H1 (cell line): Measurements from ENCODE around the gene MYH9. TPM values are rescaled to one million over a fixed set of nuclear protein-coding genes. Genes with fewer than 3 reads are reported as not detected.

ENCODE experiments used
- CTCF ChIA-PET: fragments of 300-600 bp; sonication (Branson Sonifier 250); formaldehyde crosslinking; loops from one replicate; lab custom pipeline; 2021; ENCODE audit not compliant: partially characterized antibody; lab: Charles Lee
- POLR2A ChIA-PET: fragments of 300-600 bp; sonication (Branson Sonifier 250); formaldehyde crosslinking; loops from one replicate; lab custom pipeline; 2021; ENCODE audit warnings: inconsistent platforms; ENCODE audit not compliant: partially characterized antibody; lab: Charles Lee
- DNase-seq, 2 experiments: peaks; one replicate each; pipeline versions ENCODE4 v3.0.0 to v3.0.0-alpha.2; 2010 to 2022; ENCODE audit warnings: low spot score in 2 of 2, low read depth in 1 of 2, mixed read lengths in 1 of 2
- FAIRE-seq: peaks from 2 replicates; lab custom pipeline; 2011; peaks lifted over from hg19 to GRCh38; lab: Jason Lieb, UNC
- H2AFZ ChIP-seq: 2 replicates; pipeline ENCODE4 v1.8.1; 2012; ENCODE audit warnings: low read length, inconsistent platforms
- H2AK5ac ChIP-seq: 2 replicates; pipeline ENCODE4 v1.6.1; 2013; ENCODE audit warnings: low read depth, low read length
- H2BK120ac ChIP-seq: replicated peaks from 2 replicates; pipeline ENCODE3; 2013; ENCODE audit warnings: low read depth, low read length, inconsistent platforms
- H2BK12ac ChIP-seq: 2 replicates; pipeline ENCODE4 v1.6.1; 2013; ENCODE audit warnings: low read depth, low read length
- H2BK15ac ChIP-seq: 2 replicates; pipeline ENCODE4 v1.6.1; 2013; ENCODE audit warnings: low read length
- H2BK20ac ChIP-seq: 2 replicates; pipeline ENCODE4 v1.6.1; 2013; ENCODE audit warnings: low read length
- H2BK5ac ChIP-seq: 2 replicates; pipeline ENCODE4 v1.6.1; 2013; ENCODE audit warnings: low read depth, low read length
- H3K14ac ChIP-seq: 2 replicates; pipeline ENCODE4 v1.6.1; 2013; ENCODE audit warnings: inconsistent platforms; ENCODE audit not compliant: insufficient read length
- H3K18ac ChIP-seq: 2 replicates; pipeline ENCODE4 v1.6.1; 2013; ENCODE audit warnings: low read length; ENCODE audit errors: extremely low read depth
- H3K23ac ChIP-seq: 2 replicates; pipeline ENCODE4 v1.6.1; 2013; ENCODE audit warnings: inconsistent platforms; ENCODE audit not compliant: insufficient read length
- H3K23me2 ChIP-seq: 2 replicates; pipeline ENCODE4 v1.6.1; 2013; ENCODE audit warnings: low read depth, low read length
- H3K27ac ChIP-seq: 2 replicates; pipeline ENCODE4 v1.6.1; 2011; ENCODE audit warnings: low read depth, low read length, inconsistent platforms
- H3K27me3 ChIP-seq, 4 experiments: replicated peaks in 1 of 4; 1 replicate in 1 of 4; 2 replicates in 3 of 4; pipeline versions ENCODE4 v1.6.1 to v1.8.1; 2011 to 2013; ENCODE audit warnings: low read length in 3 of 4, mild to moderate bottlenecking in 3 of 4, inconsistent platforms in 2 of 4, mixed read lengths in 2 of 4, moderate library complexity in 1 of 4; ENCODE audit not compliant: control insufficient read depth in 3 of 4, insufficient read depth in 3 of 4; ENCODE audit errors: extremely low read depth in 1 of 4
- H3K36me3 ChIP-seq, 4 experiments: 2 replicates each; pipeline versions ENCODE4 v1.6.1 to v1.8.1; 2011 to 2013; ENCODE audit warnings: mild to moderate bottlenecking in 4 of 4, low read length in 3 of 4, moderate library complexity in 2 of 4, control low read depth in 1 of 4, inconsistent platforms in 1 of 4; ENCODE audit not compliant: insufficient read depth in 4 of 4, control insufficient read depth in 2 of 4
- H3K4ac ChIP-seq: replicated peaks from 2 replicates; pipeline ENCODE3; 2013; ENCODE audit warnings: low read length, low read depth, mixed read lengths, inconsistent platforms; ENCODE audit not compliant: insufficient read length
- H3K4me1 ChIP-seq, 4 experiments: replicated peaks in 1 of 4; 1 replicate in 1 of 4; 2 replicates in 3 of 4; pipeline versions ENCODE4 v1.6.1 to v1.8.1; 2011 to 2013; ENCODE audit warnings: low read length in 3 of 4, inconsistent platforms in 2 of 4, mixed read lengths in 1 of 4; ENCODE audit not compliant: insufficient read depth in 4 of 4, control insufficient read depth in 3 of 4
- H3K4me2 ChIP-seq, 2 experiments: 2 replicates each; pipeline versions ENCODE4 v1.6.1 to v1.8.1; 2011 to 2013; ENCODE audit warnings: low read depth in 2 of 2, low read length in 2 of 2, control low read depth in 1 of 2, inconsistent platforms in 1 of 2, mild to moderate bottlenecking in 1 of 2; ENCODE audit not compliant: insufficient read depth in 1 of 2
- H3K4me3 ChIP-seq, 4 experiments: fragments of 200-600, 300-600 bp in 1 of 4; sonication (generic), shearing (Covaris generic), sonication (Bioruptor Twin) in 1 of 4; 2 replicates each; pipeline versions ENCODE4 v1.5.1 to v1.8.1; 2011 to 2016; ENCODE audit warnings: low read length in 4 of 4, low read depth in 3 of 4, control low read depth in 2 of 4, inconsistent platforms in 2 of 4, mild to moderate bottlenecking in 2 of 4, mixed read lengths in 1 of 4, moderate library complexity in 1 of 4; ENCODE audit not compliant: insufficient read depth in 2 of 4; ENCODE audit errors: extremely low read depth in 1 of 4
- H3K56ac ChIP-seq: replicated peaks from 2 replicates; pipeline ENCODE3; 2013; ENCODE audit warnings: low read depth, mild to moderate bottlenecking, mixed read lengths, low read length, inconsistent platforms; ENCODE audit not compliant: insufficient read length
- H3K79me1 ChIP-seq: 2 replicates; pipeline ENCODE4 v1.6.1; 2013; ENCODE audit warnings: low read depth, low read length, control low read depth
- H3K79me2 ChIP-seq, 2 experiments: 2 replicates each; pipeline versions ENCODE4 v1.6.1 to v1.8.1; 2012 to 2013; ENCODE audit warnings: low read length in 2 of 2, mild to moderate bottlenecking in 2 of 2, inconsistent platforms in 1 of 2; ENCODE audit not compliant: insufficient read depth in 2 of 2, control insufficient read depth in 1 of 2
- H3K9ac ChIP-seq, 4 experiments: replicated peaks in 1 of 4; 1 replicate in 1 of 4; 2 replicates in 3 of 4; pipeline versions ENCODE4 v1.6.1 to v1.8.1; 2011 to 2013; ENCODE audit warnings: low read depth in 3 of 4, low read length in 3 of 4, control low read depth in 2 of 4, mild to moderate bottlenecking in 2 of 4, moderate library complexity in 2 of 4, inconsistent platforms in 1 of 4; ENCODE audit errors: extremely low read depth in 1 of 4
- H3K9me3 ChIP-seq, 2 experiments: 2 replicates each; pipeline versions ENCODE4 v1.6.1 to v1.8.1; 2012 to 2013; ENCODE audit warnings: mild to moderate bottlenecking in 2 of 2, moderate library complexity in 2 of 2, control low read depth in 1 of 2, inconsistent platforms in 1 of 2, low read depth in 1 of 2, low read length in 1 of 2, mixed read lengths in 1 of 2; ENCODE audit not compliant: insufficient read depth in 2 of 2
- H4K20me1 ChIP-seq, 2 experiments: replicated peaks in 1 of 2; 2 replicates each; pipeline versions ENCODE3 to v1.8.1; 2011 to 2013; ENCODE audit warnings: inconsistent platforms in 2 of 2, low read length in 2 of 2, mild to moderate bottlenecking in 1 of 2; ENCODE audit not compliant: insufficient read depth in 2 of 2, control insufficient read depth in 1 of 2
- H4K5ac ChIP-seq: 2 replicates; pipeline ENCODE4 v1.6.1; 2013; ENCODE audit warnings: low read length, low read depth, mixed read lengths, inconsistent platforms; ENCODE audit not compliant: insufficient read length
- H4K8ac ChIP-seq: 2 replicates; pipeline ENCODE4 v1.8.0; 2013; ENCODE audit warnings: mild to moderate bottlenecking, moderate library complexity, low read length, inconsistent platforms; ENCODE audit not compliant: insufficient read depth; ENCODE audit errors: extremely low read depth
- H4K91ac ChIP-seq: replicated peaks from 2 replicates; pipeline ENCODE3; 2013; ENCODE audit warnings: low read length, mixed read lengths, inconsistent platforms; ENCODE audit not compliant: insufficient read length
- EP300 ChIP-seq, 2 experiments: IDR thresholded peaks; 1 replicate in 1 of 2; 2 replicates in 1 of 2; pipeline ENCODE4 v1.6.1; 2011 to 2012; ENCODE audit warnings: low read depth in 2 of 2, low read length in 2 of 2, mild to moderate bottlenecking in 2 of 2, borderline replicate concordance in 1 of 2, inconsistent platforms in 1 of 2, moderate library complexity in 1 of 2
- WGBS, 2 experiments: shearing (Covaris generic) in 1 of 2; methylation state at CpG; one replicate each; pipeline versions ENCODE4 v1.1.6 to v1.1.7; 2013 to 2015; ENCODE audit warnings: low lambda C conversion rate in 2 of 2, mixed read lengths in 2 of 2, inconsistent platforms in 1 of 2, low coverage in 1 of 2, missing lambda C conversion rate in 1 of 2; ENCODE audit not compliant: insufficient replicate concordance in 2 of 2, insufficient coverage in 1 of 2, insufficient read length in 1 of 2; ENCODE audit errors: extremely low coverage in 1 of 2, missing lambda C conversion rate in 1 of 2; 5-methylcytosine and 5-hydroxymethylcytosine counted together
- polyA plus RNA-seq, 7 experiments: library from polyadenylated mRNA; depleted of rRNA in 3 of 7; stranded (reverse) in 5 of 7; unstranded in 2 of 7; fragments of >200 nt in 5 of 7; fragments of 200-250 nt in 2 of 7; gene quantifications; 1 replicate in 5 of 7; 2 replicates in 1 of 7; 4 replicates in 1 of 7; pipeline versions ENCODE4 v1.2.1 to v1.2.3, GENCODE V29; 2011 to 2013; ENCODE audit warnings: missing spikeins in 2 of 7, mixed read lengths in 2 of 7
- total RNA-seq: library from RNA; stranded (reverse); fragmentation: NEBNext Ultra II Directional; extraction: Animal tissue kit (Norgen Biotek cat#: 25700); gene quantifications from 2 replicates; pipeline ENCODE4 v1.2.1, GENCODE V29; 2021

MYH9 gene
- total and polyA plus RNA-seq, 2 of the 8 experiments (the other 6 are each of a cell fraction or from before 2014, with no cell fraction given), result 24.9 to 322 TPM

- no peak overlapping the region for H3K4me2 ChIP-seq
- TF ChIP-seq EP300 (IDR thresholded peaks at IDR 0.05; ENCODE audit: borderline replicate concordance in 1 of 2, low read depth in 2 of 2, low read length in 2 of 2), result no peak
Observed at GRCh38 chr22:36430863-36431262, 43.1 kb upstream of the MYH9 start.

More at GRCh38 chr22:36430863-36431262, 43.1 kb upstream of the MYH9 start:
- Histone ChIP-seq H3K9ac (no peak overlapping the region), H3K56ac (no peak overlapping the region), H2BK12ac (peak overlapping the region; percentile 68; the same call in 1 of the 2 replicates), H3K4ac (no peak overlapping the region), H3K23ac (no peak overlapping the region), H3K79me2 (no peaks in the 10 kb centered on the region), H2BK20ac (no peak overlapping the region), H3K27me3 (no peaks in the 10 kb centered on the region), H4K20me1 (no peaks in the 10 kb centered on the region), H3K23me2 (no peaks in the 10 kb centered on the region), H4K5ac (no peak overlapping the region), H2BK120ac (no peak overlapping the region), H3K14ac (no peak overlapping the region), H2BK15ac (0 out of 2 replicates have a peak overlapping the region, but pooled peaks have one; percentile 53), H4K91ac (no peak overlapping the region), H4K8ac (no peak overlapping the region), H3K36me3 (no peaks in the 10 kb centered on the region), H2AK5ac (no peak overlapping the region), H3K4me3 (no peak overlapping the region), H3K18ac (no peak overlapping the region), H2BK5ac (no peak overlapping the region; the same call in 1 of the 2 replicates), H3K79me1 (no peaks in the 10 kb centered on the region), H3K27ac (no peak overlapping the region), H3K4me1 (peaks cover 1 to 36% (median 19%) of the 10 kb centered on the region in 4 experiments), H2AFZ (no peak overlapping the region), H3K9me3 (no peaks in the 10 kb centered on the region)
- no peak for DNase-seq
- WGBS, 2 experiments, result 91% methylated on average over 9 of the region's 9 CpGs; no CpG with 5 or more reads in 1 of the 2 experiments
- ChIA-PET POLR2A (interaction anchor here (1.2 kb wide), 1 partner anchor 12 kb away, joined by 4 read pairs; no protein-coding TSS in a partner anchor), CTCF (interaction anchor here (0.9 kb wide), 1 partner anchor 46 kb away, joined by 4 read pairs; no protein-coding TSS in a partner anchor)
- no peak for FAIRE-seq
